Measurements from ENCODE around the gene GIMAP1.
"Not testable (repeated sequence)": the region's sequence is repeated elsewhere in the genome, so short reads cannot be mapped to it uniquely, and the experiment has no call there.

GIMAP1 gene

DNA sequence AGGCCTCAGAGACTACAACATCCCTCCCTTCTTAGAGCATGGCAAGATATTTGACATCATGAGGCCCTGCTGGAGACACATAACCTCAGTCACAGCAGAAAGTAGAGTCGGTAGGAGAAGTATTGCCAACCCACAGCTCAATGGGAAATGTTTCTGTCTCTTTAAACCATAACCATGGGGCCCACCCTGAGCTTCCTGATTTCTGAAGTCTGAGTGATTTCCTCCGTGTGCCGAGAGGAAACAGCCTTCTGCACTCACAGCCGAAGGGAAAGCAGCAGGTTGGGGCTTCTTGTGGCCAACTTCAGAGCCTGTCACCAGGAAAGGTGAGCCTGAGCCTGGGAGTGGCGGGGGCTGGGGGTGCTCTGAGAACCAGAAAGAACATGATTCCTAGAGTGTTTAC lies at the start of gene GIMAP1:
GIMAP1 (plus strand) TSS at position 246 of the 400 bp plus-strand sequence. CDS start 2,435 bp downstream, outside the sequence.
- no peak for DNase-seq

DNA sequence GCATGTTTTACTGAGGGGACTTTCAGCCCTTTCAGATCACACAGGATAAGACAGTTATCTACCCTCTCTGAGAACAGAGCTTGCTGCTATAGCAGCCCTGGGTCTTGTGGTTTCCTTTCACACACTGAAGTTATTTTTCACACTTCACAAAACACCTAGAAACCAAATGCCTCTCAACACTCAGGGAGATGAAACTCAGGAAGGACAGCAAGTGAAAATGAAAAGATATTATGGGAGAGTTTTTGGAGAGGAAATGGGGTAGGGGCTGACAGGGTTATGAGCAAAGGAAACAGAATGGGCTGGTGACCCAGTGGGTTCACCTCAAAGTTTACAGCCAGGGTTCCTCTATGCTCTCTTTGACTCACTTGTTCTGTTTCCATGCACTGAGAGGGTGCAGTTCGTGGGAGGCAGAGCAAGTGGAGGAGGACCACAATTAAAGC lies 47.9 kb upstream of the GIMAP1 start:
- DNase-seq = no peak

DNA sequence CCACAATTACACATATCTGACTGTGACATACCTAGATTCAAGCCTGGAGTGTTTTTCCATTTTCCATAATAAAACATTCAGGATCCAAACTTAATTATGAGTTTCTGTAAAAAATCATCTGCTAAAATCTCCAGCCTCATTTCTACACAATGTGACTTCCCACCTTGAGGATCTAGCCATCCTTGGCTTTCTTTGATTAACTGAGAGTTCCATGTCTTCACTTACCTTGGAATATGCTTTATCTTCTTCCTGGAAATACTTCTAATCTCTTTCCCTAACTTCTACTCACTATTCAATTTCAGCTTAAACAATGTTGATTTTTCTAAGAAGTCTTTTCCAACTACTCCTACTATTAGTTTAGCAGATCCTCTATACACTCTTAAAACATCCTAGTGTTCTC lies 47.4 kb upstream of the GIMAP1 start:
- DNase-seq = no peak

DNA sequence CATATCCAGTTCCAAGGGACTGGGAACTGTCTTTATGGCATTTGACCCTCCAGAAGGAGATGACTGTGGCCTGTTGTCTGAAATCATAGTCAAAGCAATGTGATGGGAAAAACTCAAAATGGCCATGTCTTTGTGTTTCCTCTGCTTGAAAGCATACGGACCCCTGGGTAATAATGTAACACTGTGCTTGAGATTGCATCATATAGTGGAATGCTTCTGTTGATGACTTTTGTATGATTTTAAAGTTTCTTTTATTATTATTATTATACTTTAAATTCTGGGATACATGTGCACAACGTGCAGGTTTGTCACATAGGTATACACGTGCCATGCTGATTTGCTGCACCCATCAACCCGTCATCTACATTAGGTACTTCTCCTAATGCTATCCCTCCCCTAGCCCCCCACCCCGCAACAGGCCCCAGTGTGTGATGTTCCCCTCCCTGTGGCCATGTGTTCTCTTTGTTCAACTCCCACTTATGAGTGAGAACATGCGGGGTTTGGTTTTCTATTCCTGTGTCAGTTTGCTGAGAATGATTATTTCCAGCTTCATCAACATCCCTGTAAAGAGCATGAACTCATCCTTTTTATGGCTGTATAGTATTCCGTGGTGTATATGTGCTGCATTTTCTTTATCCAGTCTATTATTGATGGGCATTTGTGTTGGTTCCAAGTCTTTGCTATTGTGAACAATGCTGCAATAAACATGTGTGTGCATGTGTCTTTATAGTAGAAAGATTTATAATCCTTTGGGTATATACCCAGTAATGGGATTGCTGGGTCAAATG lies 44.4 kb upstream of the GIMAP1 start:
- DNase-seq = not testable (repeated sequence)

DNA sequence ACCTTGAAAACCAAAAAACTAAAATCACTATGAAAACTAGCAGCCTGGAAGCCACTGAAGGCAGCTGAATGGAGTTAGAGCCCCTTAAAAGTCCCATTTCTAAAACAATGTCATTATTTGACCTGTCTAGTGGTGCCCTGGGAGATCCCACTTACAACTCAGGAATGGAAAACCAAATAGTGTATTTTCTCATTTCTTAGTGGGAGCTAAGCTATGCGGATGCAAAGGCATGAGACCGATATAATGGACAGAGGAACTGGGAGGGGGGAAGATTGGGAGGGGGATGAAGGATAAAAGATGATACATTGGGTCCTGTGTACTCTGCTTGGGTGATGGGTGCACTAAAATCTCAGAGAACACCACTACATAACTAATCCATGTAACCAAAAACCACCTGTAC lies 40.7 kb upstream of the GIMAP1 start:
- DNase-seq = no peak

DNA sequence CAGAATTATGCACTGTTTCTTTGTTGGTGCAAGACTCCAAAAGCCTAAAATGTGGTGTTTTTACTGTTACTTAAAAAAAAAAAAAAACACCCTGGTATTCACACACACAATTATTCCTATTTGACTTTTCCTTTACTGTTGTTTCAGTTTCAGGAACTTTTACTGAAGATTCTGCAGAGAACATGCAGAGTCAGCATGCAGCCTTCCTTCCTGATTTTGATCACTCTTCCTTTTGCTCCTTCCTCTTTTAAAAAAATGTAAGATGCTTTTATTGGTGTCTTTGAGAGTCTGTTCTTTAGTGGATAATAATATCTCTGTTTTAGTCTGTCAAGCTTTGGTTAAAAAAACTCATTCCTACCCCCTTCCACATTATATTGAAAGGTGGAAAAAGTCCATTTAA lies 40.1 kb upstream of the GIMAP1 start:
- DNase-seq = not testable (repeated sequence)

DNA sequence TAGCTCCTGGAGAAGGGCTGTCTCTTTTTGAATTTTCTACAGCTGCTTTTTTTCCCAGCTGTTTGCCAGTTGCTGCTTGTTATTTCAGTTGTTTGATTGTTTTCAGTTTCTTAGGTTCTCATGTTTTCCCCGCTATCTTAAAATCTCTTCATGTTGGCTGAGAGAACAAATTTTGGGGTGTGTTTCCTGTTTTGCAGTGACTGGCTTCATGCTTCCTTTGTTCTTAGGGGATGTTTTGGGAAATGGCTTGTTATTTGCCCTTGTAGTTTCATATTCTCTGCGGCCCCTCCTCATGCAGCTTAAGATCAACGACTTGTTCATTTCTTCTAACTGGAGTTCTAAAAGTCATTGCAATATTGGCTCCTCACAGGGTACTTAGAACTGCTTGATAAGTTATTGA lies 39.6 kb upstream of the GIMAP1 start:
- DNase-seq = not testable (repeated sequence)

DNA sequence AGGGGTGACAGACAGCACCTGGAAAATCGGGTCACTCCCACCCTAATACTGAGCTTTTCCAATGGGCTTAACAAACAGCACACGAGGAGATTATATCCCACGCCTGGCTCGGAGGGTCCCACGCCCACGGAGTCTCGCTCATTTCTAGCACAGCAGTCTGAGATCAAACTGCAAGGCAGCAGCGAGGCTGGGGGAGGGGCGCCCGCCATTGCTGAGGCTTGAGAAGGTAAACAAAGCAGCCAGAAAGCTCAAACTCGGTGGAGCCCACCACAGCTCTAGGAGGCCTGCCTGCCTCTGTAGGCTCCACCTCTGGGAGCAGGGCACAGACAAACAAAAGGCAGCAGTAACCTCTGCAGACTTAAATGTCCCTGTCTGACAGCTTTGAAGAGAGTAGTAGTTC lies 37.8 kb upstream of the GIMAP1 start:
- DNase-seq = not testable (repeated sequence)

DNA sequence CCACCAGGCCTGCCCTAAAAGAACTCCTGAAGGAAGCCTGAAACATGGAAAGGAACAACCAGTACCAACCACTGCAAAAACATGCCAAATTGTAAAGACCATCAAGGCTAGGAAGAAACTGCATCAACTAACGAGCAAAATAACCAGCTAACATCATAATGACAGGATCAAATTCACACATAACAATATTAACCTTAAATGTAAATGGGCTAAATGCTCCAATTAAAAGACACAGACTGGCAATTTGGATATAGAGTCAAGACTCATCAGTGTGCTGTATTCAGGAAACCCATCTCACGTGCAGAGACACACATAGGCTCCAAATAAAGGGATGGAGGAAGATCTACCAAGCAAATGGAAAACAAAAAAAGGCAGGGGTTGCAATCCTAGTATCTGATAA lies 36.0 kb upstream of the GIMAP1 start:
- DNase-seq = not testable (repeated sequence)

DNA sequence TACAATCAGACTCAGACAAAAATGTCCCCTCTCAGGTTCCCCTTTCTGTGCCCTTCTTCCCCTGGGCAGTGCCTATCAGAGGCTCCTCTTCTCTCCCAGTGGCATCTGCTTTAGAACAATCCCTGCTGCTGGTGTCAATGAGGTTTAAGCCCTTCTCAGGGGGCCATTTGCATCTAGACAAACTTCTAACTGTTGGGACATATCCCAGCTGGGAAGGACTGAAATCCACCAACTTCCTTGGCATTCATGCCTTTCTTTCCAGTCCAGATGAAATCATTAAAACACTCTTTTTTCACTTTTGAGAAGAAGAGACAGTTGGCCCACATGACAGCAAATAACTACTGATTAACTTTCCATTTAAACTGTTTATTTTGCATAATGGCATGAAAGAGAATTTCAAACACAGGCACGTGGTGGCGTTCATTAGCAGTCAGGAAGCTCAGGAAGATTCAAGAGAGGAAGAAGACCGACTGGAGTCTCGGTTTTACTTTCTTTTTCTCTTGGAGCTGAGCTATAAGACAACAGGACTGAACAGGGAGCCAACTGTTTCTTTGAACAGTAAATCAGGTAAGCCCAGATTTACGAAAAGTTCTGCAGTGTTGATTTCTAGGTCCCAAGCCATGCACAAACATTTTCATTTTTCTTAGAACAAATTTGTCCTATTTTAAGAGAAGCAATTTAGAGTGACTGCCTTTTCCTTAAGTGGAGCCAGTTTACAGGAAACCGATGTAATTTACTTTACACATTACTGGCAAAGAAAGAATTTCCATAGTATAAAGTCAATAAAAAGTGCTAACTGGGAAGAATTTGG lies 31.0 kb upstream of the GIMAP1 start, which contains the start of gene GIMAP2:
GIMAP2 (plus strand) TSS at position 488 of the 811 bp plus-strand sequence. CDS start 1,354 bp downstream, outside the sequence.
- DNase-seq = no peak

DNA sequence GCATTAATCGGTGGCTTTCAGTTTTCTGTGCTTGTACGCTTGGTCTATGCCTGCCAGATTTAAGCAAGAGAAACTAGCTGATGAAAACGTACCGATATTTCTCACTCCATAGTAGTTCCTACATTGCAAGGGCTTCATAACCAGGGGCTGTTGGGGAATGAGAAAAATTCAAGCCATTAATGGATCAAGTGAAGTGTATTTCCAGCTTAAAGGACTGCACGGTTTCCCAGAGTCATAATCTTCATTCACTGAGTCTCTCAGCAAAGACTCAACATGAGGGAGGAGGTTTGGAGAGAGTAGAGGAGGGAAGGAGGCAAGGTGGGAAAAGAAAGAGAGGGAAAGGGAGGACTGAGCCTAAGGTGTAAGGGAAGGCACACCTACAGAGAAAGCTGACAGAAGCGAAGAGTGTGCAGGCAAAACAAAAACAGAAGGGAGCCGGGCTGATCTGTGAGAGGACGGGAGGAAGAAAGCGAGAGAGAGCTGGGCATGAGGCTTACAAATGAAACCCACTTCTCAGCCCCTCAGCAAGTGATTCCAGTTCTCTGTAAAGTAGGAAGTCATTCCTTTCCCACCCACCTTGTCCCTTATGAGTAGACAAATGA lies 30.3 kb upstream of the GIMAP1 start:
- DNase-seq = no peak

DNA sequence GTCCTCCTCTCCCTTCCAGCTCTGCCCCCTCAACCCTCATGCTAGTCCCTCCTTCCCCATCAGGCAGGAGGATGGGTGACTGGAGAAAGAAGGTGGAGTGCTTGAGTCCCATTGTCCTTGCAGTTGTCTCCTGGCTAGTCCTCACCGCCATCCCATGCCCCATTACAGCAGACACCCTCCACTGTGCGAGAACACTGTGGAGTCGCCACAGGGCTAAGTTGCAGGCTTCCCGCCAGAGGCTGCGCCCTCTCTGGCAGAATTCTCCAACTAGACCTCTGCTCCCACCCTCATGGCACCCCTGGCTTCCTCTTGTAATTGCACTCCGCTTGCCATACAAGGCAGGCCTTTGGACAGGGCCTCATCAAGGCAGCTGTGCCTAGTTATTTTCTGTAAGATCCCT lies 27.8 kb upstream of the GIMAP1 start:
- no peak for DNase-seq

DNA sequence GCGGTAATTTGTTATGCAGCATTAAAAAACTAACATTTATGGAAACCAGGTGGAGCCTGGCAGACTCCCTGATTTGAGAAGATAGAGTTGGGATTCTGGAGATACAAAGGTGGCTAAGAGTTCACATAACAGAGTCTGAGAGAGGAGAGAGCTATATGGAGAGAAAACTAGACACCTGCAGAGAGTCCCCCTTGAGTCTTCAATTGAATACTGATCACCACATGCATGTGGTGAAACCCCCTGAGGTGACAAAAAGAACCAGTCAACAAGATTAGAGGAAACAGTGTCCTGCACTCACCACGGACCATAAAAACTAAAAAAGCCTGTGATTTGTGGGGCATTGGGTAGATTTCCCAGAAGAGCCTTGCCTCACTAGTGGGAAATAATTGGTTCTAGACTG lies 20.8 kb upstream of the GIMAP1 start:
- no peak for DNase-seq

DNA sequence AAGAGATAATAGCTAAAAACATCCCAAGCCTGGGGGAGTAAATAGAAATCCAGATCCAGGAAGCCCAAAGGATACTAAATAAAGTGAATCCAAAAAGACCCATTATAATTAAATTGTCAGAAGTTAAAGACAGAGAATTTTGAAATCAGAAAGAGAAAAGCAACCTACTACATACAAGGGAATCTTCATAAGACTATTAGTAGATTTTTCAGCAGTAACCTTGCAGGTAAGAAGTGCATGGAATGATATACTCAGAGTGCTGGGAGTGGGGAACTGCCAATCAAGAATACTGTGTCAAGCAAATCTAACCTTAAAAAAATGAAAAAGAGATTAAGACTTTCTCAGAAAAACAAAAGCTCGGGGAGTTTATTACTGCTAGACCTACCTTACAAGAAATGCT lies 13.2 kb upstream of the GIMAP1 start:
- no peak for DNase-seq

DNA sequence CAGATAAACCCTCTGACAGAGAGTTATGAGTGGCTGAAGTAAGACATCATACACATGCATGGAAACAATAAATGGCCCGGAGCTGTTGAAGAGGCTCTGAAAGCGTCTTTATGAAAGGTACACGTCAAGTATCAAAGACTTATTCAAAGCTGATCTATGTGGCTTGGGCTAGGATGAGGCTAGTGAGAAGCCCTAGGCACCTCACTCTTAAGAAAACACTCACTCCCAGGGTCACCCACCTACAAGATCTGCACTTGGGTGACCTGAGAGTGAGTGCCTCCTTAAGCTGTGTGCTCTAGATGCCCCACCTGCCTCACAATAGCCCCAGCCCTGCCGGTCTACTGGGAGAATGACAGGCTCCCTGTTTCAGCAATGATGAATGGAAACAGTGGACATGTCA lies 1.1 kb upstream of the GIMAP1 start:
- DNase-seq = no peak

DNA sequence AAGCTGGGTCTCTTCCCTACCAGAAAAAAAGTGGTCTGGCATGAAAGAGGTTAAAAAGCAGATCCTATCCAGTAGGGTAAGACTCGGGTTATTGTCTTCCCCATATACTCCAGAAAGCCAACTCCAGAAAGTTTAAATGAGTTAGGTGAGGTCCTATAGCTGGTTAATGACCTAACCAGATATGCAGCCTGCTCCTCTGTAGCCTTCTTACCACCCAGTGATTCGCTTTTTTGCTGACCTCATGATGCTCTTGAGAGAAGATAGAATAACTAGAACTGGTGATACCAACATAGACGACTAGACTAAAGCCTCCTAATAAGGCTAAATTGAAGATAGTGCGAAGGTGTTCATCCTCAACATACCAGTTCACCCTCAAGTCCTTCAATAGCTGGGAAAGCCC lies 675 bp upstream of the GIMAP1 start:
- no peak for DNase-seq

DNA sequence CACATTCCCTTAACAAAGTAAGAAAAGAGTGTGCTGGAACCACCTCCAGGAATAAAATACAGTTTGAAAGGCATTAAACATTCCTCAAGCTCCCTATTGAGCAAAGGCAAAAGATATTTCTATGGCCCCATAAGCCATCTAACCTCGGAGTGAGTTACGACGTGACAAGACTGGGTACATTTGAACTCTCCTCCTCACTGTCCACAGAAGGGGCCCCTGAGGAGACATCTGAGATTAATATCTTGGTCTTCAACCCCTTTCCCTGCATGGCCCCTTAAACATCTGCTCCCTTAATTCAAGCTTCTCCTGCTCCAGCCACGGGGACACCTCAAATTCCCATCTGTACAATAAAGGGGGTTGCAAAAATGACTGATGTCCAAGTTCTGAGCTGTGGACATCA lies 526 bp downstream of the GIMAP1 start:
- no peak for DNase-seq

DNA sequence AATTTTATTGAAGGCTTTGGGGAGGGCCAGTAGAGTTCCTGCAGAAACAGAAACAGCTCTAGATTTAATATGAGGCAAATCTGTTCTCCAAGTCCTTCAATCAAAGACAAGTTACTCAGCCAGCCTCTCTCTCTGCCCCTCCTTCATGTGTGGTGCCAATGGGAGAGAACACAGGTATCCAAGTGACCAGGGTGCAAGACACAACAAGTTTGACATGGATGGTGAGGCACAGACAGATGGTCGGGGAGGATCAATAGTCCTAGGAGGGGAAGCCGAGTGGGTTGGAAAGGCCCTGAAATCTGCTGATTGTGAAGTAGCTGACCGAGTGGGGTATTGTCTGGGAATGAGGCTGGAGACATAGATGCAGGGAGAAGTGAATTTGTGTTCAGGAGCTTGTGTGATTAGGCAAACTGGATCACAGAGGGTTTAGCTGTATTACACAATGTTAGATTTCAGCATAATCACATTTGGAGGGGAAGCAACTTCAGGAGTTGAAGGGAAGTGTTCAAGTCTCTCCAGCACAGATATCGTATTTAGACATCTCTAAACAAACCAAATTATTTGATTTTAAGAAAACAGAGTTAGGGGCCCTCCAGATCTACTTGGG lies 1.5 kb downstream of the GIMAP1 start:
- DNase-seq = no peak

DNA sequence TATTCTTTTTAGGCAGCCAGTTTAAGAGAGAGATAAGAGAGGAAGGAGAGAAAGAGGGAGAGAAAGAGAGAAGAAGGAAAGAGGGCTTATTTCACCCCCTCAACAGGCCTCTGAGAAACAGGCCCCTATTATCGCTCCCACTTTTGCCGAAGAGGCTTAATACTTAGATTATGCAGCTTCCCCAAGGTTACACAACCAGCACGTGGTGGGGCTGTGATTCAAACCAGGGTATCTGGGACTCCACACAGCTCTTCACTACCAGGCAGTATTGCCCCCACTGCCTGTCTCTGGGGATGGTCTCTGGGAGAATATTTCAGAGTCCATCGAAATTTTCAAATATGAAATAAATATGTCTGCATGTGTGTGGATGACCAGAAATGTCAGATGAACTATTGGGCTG lies 3.0 kb downstream of the GIMAP1 start:
- no peak for DNase-seq

DNA sequence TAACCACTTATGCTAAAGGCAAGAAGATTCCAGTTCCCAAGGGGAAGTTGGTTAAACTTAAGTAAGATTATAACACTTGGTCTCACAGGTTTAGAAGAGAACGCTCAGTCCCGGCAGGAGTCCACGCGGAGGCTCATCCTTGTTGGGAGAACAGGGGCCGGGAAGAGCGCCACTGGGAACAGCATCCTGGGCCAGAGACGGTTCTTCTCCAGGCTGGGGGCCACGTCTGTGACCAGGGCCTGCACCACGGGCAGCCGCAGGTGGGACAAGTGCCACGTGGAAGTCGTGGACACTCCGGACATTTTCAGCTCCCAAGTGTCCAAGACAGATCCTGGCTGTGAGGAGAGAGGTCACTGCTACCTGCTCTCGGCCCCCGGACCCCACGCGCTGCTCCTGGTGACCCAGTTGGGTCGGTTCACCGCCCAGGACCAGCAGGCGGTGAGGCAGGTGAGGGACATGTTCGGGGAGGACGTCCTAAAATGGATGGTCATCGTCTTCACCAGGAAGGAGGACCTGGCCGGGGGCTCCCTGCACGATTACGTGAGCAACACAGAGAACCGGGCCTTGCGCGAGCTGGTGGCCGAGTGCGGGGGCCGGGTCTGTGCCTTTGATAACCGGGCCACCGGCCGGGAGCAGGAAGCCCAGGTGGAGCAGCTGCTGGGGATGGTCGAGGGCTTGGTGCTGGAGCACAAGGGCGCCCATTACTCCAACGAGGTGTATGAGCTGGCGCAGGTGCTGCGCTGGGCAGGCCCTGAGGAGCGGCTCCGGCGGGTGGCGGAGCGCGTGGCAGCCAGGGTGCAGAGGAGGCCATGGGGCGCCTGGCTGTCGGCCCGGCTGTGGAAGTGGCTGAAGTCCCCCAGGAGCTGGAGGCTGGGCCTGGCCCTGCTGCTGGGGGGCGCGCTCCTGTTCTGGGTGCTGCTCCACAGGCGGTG lies 3.8 kb downstream of the GIMAP1 start:
- no peak for DNase-seq

DNA sequence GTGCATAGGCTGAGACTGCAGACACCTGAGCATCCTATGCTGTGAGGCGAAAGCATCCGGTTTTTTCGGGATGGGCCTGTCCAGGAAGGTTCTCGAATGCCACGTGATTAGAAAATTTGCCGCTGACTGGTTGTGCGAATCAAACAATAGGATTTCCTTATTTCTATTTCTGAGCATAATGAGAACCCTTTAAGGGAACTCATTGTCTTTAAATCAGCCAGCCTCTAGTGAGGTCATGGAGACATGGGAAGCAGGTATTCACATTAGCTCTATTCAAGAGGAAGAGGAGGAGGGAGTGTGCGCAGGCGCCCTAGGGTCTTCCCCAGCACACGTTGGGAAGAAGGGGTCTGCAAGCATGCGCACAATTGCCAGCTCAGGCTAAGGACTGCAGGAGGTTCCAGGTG lies 5.6 kb downstream of the GIMAP1 start:
- DNase-seq = no peak

DNA sequence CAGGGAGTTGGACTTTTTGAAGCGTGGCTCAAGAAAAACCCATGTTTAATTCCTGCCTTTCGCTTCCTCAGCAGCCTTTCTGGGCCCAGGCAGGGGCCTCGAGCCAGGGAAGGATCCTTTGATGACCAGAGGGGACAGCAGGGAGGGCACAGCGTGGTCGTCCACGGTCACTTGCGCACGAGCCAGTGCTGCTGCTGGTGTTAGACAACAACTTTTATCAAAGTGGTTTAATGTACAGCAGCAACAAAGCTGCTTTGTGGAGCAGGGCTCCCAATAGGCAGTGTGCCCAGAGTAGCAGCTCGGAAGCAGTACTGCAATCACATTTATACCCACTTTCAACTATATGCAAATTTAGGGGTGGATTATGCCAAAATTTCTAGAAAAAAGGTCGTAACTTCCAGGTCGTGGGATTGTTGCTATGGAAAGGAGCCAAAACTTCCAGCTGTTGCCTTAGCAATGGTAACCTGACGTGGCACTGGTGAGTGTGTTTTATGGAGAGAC lies 6.1 kb downstream of the GIMAP1 start:
- no peak for DNase-seq
